Measurements from ENCODE around the gene TTLL1.

- TF ChIP-seq EGR1 (IDR thresholded peaks at IDR 0.05; ENCODE audit: low read depth in 2 of 2) = no peak
- no peak for TF ChIP-seq RAD21 (IDR thresholded peaks at IDR 0.05)
- TF ChIP-seq CTCF (IDR thresholded peaks at IDR 0.05; ENCODE audit: low read depth, low read length, missing input control) = no peak
- no peak for TF ChIP-seq TAF1 (conservative IDR thresholded peaks at IDR 0.05)
- no peak for TF ChIP-seq MAX (IDR thresholded peaks at IDR 0.05)
- no peak for TF ChIP-seq ZBTB33 (IDR thresholded peaks at IDR 0.05)
- no peak for TF ChIP-seq YY1 (IDR thresholded peaks at IDR 0.05)
- TF ChIP-seq ATF3 (IDR thresholded peaks at IDR 0.05) = no peak
- no peak for TF ChIP-seq REST (IDR thresholded peaks at IDR 0.05)
- no peak for TF ChIP-seq SP1 (IDR thresholded peaks at IDR 0.05)
- no peak for TF ChIP-seq GABPA (IDR thresholded peaks at IDR 0.05 in 1 of 2, conservative IDR thresholded peaks at IDR 0.05 in 1 of 2)
- no peak for TF ChIP-seq HNF4A (conservative IDR thresholded peaks at IDR 0.05)
- no peak for TF ChIP-seq FOXA2 (IDR thresholded peaks at IDR 0.05)
- TF ChIP-seq RXRA (IDR thresholded peaks at IDR 0.05) = no peak
These were observed 87.7 kb downstream of the TTLL1 start for GRCh38 chr22:43001271-43002201.

Data from liver (tissue), 3 donors.